Fibroblast of peridontal ligament (primary cell): ENCODE measurements around the gene C1orf159.
"Not testable (repeated sequence)": the region's sequence is repeated elsewhere in the genome, so short reads cannot be mapped to it uniquely, and the experiment has no call there.

ENCODE experiments used
- DNase-seq: peaks from one replicate; pipeline ENCODE4 v3.0.0-alpha.2; 2010; ENCODE audit errors: extremely low read depth

C1orf159 gene

DNA sequence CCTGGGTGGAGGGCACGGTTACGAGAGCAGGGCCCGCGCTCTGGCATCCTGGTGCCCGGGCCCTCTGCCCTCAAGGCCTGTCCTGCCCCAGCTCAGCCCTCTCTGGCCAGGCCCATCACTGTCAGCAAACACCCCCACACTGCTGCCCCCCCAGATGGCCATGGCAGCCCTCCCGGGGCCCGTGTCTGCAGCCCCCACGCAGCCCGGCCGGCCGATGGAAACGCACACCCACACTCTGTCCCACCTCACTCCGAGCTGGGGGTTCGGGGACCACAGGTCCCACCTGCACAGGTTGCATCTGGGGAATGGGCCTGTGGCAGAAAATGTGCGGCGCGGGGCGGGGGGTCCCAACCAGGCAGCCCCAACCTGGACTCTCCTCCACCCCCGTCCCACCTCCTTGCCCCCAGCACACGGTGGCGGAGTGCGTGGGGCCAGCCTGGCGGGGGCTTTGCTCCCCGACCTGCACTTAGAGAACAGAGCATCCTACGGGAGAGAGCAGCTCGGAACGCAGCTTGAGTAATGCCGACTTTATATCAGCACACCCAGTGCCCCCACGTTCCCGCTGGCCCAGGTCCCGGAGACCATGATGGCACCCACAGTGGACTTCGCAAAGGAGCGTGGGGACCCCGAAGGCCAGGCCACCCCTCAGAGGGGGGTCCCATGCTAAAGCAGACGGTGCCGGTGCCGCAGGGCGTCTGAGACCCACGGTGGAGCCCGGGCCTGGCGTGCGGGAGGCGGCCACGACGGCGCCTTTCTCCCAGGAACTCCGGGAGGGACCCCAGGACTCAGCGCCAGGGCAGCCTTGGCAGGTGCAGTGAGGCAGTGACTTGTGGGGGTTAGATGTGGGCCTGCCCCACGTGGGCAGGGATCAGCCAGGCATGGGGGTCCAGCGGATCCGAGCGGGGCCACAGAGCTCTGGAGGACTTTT lies 34.3 kb downstream of the C1orf159 start:
- no peak for DNase-seq

DNA sequence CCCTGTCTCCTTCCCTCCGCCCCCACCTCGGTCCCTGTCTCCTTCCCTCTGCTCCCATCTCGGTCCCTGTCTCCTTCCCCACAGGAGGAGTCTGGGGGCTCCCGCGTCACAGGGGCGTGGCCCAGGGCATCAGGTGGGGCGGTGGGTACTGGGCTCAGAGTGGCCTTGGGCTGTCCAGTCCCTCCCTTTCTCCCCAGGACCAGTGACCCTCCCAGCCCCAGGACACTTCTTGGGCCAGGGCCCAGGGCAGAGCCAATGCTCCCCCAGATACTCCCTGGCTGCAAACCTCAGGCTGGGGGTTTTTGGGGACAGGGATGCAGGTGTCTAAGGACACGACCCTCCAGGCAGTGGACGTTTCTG lies 35.0 kb downstream of the C1orf159 start:
- DNase-seq: no peak

DNA sequence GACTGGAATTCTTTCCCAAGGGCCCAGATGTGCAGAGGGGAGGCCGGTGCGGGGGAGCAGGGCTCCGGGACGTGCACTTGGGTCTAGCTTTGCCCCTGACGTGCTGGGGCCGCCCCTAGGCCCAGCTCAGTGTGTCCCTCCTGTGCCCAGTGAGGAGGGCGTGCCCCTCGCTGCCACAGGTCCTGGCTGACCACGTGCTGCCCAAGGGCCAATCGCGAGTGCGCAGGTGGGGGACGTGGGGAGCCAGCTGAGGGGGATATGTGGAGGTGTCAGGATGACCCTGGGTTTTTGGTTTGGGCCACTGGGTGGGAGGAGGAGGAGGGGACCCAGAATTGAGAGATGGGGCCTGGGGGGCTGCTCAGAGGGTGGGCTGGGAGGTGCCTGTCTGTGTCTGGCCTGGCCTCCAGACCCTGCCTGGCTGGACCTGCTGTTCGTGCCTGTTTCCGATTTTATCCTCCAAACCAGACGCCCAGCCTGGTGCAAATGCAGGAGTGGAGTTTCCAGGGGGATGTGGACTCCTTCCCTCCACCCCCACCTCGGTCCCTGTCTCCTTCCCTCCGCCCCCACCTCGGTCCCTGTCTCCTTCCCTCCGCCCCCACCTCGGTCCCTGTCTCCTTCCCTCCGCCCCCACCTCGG lies 35.6 kb downstream of the C1orf159 start:
- peak; percentile 25 for DNase-seq

DNA sequence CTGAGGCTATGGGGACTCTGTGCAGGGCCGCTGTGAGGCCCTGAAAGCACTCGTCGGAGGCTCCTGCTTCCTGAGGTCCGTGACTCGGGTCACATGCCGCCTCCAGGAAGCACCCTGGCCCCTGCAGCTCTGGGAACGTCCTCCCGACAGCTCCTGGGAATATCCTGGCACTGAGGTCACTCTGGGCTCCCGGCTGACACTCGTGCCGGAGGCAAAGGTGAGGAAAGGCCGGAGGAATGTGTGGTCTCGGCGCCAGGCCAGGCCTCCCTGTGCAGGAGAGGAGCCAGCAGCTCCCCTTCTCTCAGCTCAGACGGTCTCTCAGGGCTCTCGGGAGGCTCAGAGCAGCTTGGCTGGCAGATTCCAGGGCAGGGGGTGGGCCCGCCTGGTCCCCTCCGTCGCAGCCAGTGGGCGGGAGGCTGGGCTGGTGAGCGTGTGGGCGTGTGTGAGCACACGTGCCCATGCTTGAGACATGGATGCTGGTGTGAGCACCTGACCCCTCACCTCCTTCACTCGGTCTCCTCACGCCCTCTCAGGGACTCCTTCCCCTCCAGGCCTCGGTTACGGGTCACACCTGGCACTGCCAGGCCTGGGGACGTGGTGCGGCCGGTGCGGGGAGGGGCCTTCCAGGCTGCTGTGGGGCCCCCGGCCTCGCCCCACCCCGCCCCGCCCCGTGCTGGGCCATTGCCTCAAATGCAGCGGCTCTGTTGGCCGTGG lies 36.3 kb downstream of the C1orf159 start:
- DNase-seq: peak; percentile 31

DNA sequence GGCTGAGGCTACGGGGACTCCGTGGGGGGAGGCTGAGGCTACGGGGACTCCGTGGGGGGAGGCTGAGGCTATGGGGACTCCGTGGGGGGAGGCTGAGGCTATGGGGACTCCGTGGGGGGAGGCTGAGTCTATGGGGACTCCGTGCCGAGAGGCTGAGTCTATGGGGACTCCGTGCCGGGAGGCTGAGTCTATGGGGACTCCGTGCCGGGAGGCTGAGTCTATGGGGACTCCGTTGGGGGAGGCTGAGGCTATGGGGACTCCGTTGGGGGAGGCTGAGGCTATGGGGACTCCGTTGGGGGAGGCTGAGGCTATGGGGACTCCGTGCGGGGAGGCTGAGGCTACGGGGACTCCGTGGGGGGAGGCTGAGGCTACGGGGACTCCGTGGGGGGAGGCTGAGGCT lies 38.5 kb downstream of the C1orf159 start:
- DNase-seq: not testable (repeated sequence)

DNA sequence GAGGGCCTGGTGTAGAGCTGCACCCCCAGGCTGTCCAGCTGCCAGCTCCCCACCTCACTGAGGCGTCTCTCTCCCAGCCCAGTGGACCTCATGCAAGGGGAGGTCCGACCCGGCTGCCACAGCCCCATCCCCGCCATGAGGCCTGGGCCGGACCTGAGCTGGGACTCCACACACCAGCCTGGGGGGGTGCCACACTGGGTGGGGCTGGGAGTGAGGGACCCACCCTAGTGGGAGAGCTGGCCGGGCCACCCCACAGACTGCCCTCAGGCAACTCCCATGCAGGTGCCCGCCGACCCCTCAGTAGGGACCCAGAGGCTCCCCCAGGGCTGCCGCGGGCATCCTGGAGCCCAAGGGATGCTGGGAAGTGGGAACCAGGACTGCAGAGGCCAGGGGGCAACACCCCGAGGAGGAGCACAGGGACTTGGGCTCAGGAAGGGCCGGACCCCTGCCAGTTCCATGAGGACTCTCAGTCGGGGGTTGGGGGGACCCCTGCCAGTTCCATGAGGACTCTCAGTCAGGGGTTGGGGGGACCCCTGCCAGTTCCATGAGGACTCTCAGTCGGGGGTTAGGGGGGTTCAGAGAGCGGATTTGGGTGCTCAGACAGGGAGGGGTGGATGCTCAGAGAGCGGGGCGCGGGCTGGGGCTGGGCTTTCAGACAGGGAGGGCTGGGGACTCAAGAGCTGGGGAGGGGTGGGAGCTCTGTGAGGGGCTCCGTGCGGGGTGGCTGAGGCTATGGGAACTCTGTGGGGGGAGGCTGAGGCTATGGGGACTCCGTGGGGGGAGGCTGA lies 40.5 kb downstream of the C1orf159 start:
- no peak for DNase-seq

DNA sequence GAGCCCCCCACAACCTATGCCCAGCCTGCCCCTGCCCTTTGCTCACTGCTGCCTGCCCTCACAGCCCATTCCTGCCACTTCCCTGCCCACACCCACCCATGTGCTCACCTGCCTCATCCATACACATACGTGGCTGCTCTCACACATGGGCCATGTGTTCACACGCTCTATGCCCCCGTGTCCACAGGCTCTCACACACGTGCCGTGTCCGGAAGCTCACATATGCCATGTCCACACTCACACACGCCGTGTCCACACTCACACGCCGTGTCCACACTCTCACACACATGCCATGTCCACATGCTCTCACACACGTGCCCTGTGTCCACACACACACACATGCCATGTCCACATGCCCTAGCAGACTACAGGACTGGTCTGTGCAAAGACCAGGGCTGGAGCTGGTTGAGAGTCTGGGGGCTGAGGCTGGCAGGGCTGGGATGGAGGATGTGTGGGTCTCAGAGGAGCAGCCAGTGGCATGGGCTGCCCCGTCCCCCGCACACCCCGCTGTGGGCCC lies 41.2 kb downstream of the C1orf159 start:
- DNase-seq: no peak

DNA sequence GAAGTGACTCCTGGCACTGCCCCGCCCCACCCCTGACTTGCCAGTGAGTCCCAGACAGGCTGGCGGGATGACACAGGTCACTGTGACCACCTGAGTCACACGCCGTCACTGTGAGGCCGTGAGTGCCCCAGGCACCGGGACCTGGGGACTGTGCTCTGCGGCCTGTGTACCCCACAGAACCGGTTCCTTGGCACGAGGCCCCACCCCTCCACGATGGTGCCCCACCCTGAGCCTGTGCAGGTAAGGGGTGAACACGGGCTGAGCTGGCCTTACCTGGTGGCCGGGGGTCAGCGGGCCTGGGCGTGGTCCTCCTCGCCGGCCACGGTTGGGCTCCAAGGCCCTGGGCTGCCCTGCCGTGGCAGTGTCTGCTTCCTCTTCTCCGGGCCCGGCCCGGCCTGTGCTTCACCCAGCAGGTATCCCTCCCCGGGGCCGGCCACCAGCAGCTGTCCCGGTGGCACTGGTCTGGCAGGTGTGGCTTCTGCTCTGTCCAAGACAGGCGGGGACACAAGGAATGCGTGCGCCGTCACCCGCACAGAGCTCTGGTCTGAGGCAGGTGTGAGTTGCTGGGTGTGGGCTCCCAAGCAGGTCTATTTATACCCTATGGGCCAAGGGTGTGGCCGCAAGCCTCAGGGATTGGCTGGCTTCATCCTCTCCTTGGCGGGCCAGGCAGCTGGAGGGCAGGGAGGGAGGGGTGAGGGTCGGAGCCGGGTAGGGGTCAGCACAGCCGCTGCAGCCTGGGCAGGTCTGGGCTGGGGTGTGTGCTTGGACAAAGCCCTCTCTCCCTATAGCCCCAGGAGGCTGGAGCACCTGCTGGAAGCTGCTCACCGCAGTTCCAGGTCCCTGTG lies 41.9 kb downstream of the C1orf159 start, which contains the start of gene RNF223:
Gene RNF223 (minus strand): TSS at position 564 of the 845 bp plus-strand sequence. CDS start 1,740 bp downstream, outside the sequence.
- no peak for DNase-seq

DNA sequence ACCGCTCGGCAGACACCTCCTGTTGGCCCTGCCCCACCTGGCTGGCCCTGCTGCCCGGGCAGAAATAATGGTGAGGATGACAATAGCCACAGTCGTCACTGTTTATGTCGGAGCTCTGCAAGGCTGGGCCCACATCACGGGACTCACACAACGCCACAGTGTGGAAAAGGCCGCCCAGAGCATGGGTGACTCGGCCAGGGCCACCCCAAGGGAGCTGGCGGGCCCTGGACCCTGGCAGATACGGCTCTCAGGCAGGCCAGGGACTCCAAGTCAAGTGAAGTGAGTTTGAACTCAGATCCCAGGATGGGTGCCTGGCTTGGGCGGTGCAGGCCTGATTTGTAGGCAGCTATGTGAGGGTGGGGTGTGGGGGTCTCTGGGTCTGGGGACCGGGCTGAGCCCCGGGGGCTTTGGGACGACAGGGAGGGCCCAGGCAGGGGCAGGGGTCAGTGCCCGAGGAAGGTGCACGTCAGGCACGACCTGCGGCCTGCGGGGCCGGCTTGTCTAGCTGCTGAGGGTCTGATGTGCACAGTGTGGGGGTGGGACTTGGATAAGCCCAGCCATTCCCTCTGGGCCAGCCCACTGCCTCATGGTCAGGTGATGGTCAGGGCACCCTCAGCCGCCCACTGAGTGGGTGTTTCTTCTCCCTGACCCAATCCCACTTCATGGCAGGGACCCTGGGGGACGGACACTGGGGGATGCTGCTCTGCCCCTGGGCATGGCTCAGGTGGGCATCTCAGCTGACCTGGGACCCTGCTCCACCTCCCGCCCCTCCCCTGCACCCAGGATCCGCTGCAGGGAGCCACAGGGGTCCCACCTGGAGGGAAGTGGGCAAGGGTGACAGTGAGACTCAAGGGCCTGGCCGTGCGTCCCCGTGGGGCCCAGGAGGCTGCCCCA lies 42.8 kb downstream of the C1orf159 start:
- DNase-seq: no peak

DNA sequence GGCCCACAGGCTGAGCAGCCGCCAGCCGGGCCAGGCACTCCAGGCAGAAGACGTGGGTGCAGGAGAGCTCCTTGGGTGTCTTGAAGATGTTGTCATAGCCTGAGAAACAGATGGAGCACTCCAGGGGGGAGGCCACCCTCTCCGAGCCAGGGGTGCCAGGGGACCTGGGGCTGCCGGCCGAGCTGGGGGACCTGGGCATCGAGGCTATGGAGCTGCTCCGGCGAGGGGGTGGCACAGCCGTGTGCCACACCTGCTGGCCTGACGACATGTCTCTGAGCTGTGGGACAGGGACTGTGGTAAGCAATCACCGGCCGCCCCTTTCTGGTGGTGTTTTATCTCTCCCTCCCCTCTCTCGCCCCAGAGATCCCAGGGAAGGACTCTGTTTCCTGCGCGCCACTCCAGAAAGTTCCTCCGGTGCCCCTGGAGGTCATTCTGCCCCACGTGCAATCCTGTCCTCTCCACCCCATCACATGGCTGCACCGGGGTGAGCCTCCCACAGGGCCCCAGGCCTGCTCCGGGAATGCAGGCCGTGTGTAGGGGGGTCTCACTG lies 43.5 kb downstream of the C1orf159 start:
- DNase-seq: no peak

DNA sequence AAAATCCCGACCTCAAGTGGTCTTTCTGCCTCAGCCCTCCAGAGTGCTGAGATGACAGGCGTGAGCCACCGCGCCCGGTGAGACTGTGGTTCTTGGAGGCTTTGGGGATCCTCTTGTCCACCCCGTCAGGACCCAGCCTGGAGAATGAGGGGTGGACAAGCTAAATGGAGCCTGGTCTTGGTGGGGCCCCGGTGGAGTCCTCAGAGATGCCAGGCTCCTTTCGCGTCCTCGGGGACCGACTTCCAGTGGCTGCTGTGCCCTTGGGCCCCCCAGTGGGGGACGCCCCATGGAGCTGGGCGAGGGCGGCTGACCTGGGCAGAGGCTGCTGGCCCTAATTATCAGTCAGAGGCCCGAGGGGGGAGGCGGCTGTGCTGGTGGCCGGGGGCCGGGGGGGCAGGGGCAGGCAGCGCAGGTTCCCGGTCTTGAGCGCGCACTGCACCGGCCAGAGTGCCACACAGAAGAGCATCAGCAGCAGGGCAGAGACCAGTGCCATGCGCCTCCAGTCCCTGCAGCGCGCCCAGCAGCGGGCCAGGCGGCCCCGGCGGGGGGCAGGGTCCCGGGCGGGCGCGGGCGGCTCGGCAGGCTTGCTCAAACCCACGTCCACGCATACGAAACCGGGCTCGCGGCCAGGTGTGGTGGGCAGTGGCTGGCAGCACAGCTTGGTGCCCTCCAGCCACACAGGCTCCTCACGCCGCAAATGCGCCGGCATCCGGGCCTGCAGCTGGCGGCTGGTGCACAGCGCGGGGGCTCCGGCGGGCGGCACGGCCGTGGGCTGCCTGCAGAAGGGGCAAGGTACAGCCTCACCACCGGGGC lies 44.2 kb downstream of the C1orf159 start:
- no peak for DNase-seq

DNA sequence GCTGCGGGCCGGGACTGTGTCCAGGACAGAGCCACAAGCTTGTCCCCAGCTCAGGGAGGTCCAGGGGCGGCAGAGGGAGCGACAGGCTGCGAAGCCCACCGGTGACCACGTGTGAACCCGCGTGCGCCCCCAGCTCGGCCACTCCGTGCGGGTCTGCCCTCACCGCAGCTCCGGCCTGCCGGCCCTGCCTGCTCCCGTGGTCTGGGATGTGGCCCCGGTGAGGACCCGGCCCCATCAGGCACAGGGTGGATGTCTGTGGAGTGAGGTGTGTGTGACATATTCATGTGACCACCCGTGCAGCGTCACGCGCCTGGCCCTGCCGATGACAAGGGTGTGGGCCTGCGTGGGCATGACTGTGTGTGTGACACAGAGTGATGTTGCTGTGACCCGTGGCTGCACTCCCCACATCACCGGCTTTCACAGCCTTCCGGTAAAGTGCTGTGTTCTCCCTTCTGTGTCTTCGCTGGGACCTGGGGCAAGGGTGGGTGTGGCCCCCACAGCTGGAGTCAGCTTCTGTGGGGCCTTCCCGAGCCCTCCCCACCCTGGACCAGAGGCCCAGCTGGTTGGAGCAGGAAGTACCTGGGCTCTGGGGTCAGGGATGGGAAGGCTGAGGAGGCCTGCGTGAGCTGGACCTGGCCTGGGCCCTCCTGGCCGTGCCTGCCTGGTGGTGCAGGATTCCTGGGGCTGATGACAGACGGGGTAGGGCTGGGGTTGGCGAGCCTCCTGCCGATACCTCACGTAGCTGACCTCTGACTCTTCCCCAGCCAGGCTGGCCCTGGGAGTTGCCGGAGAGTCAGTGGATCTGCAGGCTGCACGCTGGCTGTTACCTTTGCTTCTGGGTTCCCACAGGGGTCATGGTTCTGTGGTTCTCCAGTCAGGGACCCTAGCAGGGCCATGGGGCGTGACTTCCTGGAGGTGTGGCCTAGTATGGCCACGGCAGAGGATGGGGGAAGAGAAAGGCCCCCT lies 45.9 kb downstream of the C1orf159 start:
- no peak for DNase-seq

DNA sequence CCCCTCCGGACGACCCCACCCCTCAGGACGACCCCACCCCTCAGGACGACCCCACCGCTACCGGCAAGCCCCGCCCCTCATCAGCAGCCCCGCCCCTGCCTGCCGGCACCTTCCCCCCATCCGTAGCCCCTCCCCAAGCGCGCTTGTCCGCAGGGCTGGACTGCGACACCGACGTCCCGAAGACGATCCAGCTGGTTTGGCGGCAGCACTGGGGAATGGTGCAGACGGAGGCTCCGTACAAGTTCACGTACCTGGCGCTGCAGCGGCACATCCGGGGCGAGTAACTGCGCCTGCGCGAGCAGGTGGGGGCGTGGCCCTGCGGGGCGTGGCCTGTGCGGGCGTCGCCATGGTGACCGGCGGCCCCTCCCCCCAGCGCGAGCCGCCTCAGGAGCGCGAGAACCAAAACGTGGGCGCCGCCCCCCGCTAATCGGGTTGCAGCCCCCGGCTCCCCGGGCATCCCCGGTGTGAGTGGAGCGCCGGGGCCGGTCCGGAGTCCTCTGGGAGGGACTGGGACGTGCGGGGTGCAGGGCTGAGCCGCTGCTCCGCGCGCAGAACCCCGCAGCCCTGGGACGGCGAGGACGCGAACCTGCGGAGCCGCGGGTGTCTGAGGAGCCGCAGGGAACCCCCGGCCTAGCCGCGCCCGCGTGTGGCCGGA lies 46.7 kb downstream of the C1orf159 start:
- peak; percentile 5 for DNase-seq

DNA sequence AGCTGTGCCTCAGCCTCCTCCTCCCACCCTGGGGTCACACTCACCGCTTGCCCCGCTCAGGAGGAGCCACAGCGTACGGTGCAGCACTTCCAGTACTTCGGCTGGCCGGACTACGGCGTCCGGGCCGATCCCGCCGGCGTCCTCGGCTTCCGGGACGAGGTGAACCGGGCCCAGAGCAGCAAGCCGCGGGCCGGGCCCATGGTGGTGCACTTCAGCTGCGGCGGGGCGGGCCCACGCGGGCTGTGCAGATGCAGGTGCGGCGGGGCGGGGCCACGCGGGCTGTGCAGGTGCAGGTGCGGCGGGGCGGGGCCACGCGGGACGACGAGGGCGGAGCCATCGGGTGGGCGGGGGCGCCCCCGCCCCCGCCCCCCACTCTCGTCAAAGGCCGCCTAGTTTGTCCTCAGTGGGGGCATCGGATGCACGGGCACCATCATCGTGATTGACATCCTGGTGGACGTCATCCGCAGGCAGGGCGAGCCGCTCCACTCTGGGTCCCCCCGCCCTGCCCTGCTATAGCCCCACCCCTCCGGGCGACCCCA lies 47.3 kb downstream of the C1orf159 start:
- DNase-seq: no peak

DNA sequence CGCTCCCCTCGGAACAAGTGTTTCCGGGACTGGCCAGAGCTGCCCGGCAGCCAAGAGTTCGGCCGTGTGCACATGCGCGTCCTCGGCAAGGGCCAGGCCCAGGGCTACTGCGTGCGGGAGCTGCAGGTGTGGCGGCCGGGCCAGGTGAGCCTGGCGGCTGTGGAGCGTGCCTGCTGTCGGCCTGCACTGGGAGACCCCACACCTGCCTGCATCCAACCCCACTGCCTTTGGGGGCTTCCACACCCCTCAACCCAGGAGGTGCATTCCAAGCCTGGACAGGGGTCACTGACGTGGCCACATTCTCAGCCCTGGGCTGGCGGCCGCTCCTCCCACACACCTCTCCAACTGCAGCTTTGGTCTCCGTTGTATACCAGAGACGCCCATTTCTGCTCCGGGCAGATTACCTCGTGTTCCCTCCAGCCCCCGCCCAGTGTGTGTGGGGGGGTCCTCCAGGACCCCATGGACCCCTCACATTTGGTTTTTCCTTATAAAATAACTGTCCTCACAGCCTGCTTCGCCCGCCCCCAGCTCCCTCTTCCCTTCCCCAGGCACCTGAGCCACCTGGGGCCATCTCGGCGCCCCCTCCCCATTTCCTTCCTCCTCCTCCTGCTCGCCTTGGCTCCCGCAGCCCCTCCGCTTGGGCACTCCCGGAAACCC lies 47.9 kb downstream of the C1orf159 start:
- no peak for DNase-seq
